GM19372 (cell line): ENCODE results near the gene MECR.
"Not testable (repeated sequence)": the region's sequence is repeated elsewhere in the genome, so short reads cannot be mapped to it uniquely, and the experiment has no call there.

Experiments
- ATAC-seq: cut with Tn5 transposase; IDR thresholded peaks from one replicate; pipeline ENCODE4 v1.9.1; 2021; ENCODE audit warnings: mild to moderate bottlenecking, low read depth, moderate library complexity; ENCODE audit not compliant: unreplicated experiment

The MECR gene

DNA sequence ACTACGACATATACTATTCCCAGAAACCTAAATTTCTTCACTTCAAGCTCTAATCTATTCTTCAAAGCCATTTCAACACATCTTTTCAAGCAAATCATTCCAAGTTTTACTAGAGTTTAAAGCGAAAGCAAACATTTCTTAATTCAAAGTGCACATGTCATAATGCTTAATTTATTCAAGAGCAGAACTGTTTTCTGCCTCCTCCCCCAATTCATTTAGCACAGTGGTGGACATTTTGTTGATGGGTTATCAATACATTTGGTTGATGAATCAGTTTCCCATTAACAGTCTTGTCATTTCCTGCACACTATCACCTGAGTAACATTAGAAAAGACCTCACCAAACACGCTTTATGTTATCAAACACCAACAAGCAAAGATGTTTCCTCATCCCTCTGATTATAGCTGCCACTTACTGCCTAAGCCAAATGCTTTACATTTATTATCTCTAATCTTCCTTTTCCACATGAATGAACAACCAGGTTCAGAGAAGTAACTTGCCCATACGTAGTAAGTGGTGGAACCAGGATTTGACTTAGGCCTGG, 51.0 kb downstream of the MECR start:
- ATAC-seq = no peak

DNA sequence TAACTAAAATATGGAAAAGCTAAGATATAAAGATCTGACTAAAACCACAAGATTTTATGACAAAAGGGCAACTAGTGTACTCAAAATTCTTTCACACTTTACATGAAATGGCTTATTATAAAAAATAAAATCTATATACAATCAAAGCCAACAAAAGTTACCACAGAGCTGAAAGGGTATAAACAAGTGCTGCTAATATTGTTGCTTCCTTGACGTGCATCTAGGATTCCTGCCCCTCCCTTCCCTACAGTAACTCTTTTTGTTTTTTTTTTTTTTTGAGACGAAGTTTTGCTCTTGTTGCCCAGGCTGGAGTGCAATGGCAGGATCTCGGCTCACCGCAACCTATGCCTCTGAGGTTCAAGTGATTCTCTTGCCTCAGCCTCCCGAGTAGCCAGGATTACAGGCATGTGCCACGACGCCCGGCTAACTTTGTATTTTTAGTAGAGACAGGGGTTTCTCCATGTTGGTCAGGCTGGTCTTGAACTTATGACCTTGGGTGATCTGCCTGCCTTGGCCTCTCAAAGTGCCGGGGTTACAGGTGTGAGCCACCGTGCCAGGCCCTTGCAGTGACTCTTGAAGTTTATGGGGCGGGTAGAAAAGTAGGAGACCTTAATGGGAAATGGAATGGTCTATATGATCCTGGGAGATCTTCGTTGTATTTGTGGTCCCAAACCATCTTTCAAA, 53.6 kb downstream of the MECR start:
- ATAC-seq = no peak

DNA sequence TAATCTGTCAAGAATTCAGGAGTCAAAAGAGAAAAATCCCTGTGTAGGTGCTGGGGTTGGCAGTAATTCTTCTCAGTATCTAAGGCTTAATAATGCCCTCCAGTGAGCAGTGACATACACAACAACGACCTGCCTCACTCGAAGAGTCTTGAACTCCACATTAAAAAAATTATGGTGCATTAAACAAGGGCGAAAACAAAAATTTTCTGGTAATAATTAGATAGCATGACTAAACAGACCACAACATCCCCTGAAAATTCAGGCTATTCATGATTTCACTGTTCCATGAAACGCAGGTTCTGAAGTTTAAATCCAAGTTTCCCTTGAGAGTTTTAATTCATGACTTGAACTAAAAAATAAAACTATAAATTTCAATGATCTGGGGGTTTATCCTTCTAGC, 54.2 kb downstream of the MECR start:
- ATAC-seq = no peak

DNA sequence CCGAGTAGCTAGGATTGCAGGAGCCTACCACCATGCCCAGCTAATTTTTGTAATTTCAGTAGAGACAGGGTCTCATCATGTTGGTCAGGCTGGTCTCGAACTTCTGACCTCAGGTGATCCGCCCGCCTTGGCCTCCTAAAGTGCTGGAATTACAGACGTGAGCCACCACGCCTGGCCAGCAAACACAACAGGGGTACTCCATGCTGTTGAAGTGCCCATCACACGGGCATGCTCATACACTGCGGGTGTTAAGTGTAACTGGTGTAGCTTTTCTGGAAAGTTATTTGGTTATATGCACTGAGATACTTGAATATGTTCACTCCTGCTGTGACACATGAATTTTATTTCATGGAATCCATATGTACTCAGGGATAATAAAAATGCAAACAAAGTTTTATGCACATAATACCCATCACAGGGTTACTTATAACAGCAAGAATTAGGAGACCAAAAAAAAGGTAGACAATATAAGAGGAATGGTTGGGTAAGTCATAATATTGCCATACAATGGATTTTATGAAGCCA, 58.3 kb downstream of the MECR start:
- no peak for ATAC-seq

DNA sequence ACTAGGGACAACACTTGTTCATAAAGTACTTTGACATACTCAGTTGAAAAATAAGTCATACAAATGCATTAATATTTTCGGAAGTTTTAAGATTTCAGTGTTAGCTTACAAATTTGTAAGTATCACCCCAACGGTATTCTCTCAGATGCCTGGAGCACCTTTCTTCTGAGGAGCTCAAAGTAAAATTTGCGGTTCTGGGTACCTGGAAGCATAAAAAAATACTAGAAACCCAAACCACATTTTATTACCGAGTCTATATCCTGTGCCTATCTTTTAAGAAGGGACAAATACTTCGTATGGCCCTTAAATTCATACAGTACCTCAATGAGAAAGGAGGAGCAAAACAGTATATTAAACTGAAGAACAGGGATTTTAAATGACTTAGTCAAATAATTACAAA, 59.2 kb downstream of the MECR start:
- no peak for ATAC-seq

DNA sequence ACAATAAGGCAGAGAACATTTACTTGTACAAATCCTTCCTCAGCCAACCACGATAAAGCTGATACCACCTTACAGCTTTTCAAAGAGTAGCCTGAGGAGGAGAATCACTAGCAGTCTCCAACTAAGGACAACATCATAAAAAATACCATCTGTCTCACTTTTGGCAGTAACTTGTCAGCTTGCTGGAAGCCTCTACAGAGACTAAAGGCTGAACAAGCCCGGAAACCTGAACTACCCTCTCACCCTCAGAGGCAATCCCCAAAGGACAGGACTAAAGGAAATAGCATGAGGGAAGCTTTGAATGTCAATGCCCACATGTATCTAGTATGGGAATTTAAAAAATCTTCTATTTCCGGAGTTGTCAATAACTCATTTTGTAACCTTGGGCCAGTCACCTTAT, 59.6 kb downstream of the MECR start:
- no peak for ATAC-seq

DNA sequence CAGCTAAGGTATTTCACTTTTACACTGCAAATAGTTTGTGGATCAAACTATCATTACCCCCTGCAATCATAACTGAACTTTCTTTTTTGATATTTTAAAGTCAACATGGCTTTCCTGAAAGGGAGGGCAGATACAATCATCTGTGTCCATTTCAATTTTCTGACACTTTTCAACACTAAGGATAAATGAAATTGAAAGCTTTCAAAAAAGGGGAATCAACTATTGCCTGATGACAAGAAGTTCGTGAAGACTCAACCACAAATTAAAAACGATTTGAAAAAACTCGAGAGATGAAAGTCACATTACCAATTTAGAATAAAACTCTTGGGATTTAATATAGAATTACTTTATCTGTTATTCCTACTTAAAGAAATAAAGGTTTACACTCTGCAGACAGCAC, 60.8 kb downstream of the MECR start:
- no peak for ATAC-seq

DNA sequence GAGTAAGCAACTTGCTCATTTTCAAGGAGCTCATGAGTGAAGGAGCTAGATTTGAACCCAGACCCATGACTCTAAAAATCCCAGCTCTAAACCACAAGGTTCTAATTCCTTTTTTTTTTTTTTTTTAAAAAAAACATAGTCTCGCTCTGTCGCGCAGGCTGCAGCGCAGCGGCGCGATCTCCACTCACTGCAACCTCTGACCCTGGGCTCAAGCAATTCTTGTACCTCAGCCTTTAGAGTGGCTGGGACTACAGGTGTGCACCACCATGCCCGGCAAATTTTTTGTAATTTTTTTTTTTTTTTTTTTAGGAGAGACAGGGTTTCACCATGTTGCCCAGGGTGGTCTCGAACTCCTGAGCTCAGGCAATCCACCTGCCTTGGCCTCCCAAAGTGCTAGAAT, 62.8 kb downstream of the MECR start:
- ATAC-seq = no peak

DNA sequence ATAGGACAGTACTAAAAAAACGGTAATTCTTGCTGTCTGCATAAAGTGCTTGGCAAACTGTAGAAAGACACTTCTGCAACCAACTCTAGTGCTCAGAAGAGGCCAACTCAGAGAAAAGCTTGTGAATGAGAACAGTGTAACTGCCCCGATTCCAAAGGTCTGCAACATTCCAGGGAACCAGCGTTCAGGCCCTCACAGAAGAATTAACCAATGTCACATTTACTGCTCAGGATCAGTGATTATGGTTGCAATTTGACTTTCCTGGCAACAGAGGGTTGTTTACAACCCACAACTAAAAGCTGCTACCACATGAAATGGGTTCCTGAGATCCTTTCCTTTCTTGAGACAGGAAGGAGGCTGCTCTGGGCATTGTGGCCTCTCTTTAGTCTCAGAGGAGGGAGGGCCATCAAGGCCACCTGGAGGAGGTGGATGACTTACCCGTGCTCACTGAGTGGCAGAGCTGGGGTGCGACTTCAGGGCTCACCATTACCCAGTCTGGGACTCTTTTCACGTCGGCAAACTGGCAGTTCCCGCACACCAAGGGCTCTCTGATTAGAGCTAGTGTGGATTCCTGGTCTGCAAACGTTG, 64.3 kb downstream of the MECR start:
- no peak for ATAC-seq

DNA sequence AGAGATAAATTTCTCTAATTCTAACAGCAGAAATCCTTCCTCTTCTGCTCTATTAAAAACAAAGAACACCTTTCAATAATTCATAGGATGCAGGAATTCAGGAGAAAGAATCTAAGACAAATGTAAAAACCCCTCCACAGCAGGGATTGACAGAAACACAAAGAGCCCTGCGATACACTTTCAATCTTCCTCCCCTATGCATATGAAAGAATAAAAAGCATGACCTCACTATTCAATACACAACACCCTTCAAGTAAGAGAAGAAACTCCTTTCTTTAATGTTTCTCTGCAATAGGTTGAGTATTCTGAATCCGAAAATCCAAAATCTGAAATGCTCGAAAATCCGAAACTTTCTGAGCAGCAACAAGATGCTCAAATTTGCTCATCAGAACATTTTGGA, 66.1 kb downstream of the MECR start:
- no peak for ATAC-seq

DNA sequence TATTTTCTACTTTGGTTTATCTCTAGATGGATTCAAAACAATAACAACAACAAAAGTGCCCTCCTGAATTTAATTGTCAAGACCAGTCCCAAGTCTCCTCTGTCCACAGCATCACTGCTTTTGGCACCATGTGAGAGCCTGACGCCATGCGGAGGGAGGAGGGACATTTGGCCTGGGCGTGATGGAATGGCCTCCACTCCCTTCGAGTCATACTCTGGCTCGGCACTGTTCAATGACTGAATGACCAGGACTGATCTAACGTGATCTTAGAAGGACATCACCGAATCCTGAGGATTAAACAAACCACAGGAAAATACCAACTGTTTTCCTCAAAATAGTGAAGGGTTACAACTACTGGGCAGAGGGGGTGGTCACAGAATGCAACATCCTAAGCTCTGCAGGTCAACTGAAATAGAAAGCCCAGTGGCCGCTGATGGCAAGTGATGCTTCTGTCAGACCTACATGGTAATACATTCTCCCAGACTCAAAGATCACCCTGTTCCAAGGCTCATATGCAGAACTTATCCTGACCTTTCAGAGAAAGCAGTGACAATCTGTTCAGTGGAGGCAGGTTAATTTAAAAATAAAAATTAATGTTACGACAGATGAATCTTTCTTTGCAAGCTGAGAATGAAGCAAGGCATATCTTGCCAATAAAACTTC, 68.1 kb downstream of the MECR start:
- no peak for ATAC-seq

DNA sequence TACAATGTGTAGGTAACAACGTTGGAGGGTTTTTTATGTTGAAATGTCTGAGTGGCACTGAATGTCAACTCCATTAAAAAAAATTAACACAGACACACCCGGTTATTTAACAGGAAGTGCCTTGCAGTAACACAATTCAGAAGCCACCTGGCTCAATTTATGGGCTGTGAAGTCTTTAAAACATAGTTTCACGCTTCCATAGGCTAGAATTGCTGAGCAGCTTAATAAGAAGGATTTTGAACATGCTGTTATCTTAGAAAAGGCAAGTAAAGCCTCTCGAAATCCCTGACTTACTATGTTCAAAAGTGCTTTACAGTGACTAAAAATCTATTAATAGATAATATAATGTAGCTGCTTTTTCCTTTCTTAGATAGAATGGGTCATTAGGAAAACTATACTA, 68.7 kb downstream of the MECR start:
- ATAC-seq = no peak

DNA sequence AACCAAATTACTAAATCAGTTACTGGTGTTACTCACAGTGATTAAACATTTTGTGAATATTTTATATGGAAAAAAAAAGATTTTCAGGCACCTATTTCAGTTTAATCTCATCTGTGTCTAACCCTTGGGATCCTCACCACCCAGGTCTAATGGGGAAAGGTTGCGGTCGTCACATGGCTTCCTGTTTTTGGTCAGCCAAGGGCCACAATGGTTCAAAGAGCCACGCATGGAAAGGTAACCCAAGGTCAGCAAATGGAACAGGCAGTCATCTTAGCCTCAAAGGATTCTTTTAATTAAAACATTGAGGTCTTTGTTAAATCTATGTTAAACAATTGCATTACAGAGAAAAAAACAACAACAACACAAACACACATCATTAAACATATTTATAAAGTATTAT, 71.0 kb downstream of the MECR start:
- ATAC-seq = no peak

DNA sequence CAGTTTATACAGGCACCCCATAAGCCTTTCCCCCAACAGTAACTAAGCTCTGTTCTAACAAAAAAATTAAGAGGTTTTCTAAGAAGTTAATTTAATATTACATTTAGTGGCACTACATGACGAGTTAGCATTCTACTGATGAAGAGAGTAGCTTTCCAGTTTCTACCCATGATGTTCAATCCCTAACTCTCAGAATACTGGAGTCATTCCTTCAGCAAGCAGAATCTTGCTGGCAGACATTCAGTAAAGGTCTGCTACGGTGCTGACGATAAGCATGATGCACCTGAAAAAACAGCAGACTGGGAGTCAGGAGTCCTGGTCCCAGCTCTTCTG, 73.5 kb downstream of the MECR start:
- ATAC-seq = no peak

DNA sequence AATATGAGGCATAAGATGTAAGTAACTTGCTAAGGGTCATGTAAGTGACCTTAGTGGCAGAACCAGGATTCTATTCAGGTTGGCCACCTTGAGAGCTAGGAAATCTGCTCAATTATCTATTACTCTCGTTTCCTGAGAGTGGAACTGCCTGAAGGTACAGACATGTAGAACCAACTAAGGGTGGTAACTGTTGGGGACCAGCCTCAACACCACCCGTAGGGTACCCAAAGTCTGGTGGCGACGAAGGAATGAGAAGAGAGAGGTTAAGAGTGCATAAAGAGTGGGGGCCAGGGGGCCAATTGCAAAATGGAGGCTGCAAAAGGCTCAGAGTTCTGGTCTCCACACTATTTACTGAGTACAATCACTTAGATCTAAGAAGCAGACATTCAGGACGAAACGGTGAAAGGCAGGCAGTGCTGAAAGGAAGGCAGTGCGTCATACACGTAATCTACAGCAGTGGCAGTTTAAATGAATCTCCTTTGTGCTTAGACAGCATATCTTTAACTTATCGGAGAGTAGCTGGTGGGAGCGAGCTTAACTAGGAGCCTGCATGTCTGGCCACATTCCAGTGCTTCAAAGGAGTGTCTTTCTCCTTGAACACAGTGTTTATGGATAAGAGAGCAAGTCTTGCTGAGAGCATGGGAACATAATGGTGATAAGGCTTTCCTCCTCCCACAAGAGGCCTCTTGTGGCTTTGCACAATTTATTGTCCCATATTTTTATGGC, 74.0 kb downstream of the MECR start:
- ATAC-seq = no peak

DNA sequence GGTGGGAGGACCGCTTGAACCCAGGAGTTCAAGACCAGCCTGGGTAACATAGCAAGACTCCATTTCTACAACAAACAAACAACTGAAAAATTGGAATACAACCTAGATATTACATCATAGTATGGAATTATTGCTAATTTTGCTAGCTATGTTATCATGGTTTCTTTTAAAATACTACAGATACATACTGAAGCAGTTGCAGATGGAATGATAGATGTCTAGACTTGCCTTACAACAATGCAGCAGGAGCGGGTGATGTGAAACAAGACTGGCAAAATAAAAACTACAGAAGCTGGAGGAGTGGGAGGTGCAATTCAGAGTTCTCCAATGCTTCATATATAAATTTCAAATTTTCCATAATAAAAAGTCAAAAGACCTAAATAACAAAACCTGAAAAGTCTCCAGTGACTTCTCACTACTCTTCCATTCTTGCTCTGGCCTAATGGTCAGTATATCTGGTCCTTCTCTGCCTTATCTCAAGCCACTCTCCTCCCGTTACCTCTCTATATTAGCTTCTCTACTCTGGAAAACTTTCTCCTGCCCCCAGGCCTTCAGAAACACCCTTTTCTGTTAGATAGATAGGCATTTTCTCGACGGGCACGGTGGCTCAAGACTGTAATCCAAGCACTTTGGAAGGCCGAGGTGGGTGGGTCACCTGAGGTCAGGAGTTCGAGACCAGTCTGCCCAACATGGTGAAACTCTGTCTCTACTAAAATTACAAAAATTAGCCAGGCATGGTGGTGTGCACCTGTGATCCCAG, 78.5 kb downstream of the MECR start:
- no peak for ATAC-seq

DNA sequence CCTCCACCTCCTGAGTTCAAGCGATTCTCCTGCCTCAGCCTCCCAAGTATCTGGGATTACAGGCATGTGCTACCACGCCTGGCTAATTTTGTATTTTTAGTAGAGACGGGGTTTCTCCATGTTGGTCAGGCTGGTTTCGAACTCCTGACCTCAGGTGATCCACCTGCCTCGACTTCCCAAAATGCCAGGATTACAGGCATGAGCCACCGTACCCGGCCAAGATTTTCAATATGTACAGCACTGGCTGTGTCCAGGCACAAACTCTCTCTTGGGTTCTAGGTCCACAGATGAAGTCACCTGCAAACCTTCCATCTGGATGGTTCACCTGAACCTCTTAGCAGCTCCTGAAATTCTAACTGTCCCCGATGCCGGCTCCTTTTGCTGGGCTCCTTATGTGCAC, 80.4 kb downstream of the MECR start:
- ATAC-seq = not testable (repeated sequence)

DNA sequence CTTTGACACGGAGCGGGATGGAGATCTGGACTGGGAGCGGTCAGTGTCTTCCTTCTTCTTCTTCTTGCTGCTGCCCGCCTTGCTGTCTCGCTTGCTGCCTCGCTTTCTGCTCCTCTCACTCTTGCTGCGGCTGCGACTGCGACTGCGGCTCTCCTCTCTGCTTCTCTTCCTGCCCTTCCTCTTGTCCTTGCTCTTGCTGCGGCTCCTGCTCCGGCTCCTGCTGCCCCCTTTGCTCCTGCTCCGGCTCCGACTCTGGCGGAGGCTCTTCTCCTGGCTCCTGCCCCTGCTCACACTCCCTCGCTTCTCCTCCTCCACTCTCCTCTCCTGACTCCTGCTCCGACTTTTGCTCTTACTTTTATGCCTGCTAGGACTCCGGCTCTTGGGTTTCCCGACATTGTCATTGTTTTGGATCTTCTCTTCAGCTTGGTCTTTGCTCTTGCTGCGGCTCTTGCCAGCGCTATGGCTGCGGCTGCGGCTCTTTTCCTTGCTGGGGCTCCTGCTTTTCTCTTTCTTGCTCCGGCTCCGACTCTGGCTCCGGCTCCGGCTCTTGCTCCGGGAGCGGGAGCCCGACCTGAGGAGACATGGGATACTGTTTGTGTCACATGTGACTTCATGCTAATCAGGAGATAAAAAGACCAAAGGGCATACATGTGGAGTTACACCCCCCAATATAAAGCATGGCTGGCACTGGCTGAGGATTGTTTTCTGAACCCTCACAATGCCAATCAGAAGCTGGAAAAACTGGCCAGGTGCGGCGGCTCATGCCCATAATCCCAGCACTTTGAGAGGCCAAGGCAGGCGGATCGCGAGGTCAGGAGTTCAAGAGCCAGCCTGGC, 81.9 kb downstream of the MECR start:
- no peak for ATAC-seq

DNA sequence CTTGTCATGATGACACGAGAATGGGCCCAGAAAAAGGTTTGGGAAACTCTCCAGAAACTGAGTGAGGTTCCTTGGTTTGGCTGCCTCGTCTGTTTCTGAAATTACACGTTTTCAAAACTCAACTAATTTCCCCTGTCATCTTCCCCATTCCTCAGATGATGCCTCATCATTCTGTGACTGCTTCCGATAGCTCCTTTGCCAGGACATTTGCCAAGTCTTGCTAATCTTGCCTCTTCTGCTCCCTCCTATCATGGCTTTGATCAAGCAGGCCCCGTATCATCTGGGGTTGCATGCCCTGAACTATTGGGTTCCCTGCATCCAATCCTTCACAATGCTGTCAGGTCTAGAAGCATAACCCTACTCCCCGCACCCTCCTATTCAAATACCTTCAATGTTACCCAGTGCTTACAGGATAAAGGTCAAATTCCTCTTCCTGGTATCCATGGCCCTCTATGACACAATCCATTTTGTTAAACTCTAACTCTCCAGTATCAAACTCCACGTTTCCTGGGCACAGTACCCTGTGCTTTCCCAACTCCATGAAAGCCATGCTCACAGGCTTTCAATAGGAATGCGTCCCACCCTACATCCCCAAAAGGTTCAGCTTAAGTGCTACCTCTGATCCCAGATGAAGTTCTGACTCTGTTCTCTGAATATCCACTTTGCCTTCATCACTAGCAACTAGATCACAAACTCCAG, 84.8 kb downstream of the MECR start:
- no peak for ATAC-seq
